ENCODE measurements around the gene TNFRSF18.

GRCh38 chr1:1176931-1177330, 29.5 kb downstream of the TNFRSF18 start:
- TF ChIP-seq CTCF (IDR thresholded peaks at IDR 0.05; ENCODE audit: insufficient read depth, low read length) (no peak), POLR2AphosphoS5 (IDR thresholded peaks at IDR 0.05; ENCODE audit: low read depth) (no peak)
